Effector CD4-positive, alpha-beta T cell (primary cell): ENCODE measurements around the gene MUSTN1. TPM values are rescaled to one million over a fixed set of nuclear protein-coding genes. Genes with fewer than 3 reads are reported as not detected.

Experiments
- DNase-seq: peaks from one replicate; pipeline ENCODE4 v3.0.0-alpha.2; 2020
- total RNA-seq: gene quantifications from one replicate; lab custom pipeline; 2026; lab: John Stamatoyannopoulos, UW

Gene MUSTN1
- not detected for total RNA-seq

- DNase-seq, result no peak
These were observed at the start of gene MUSTN1 for GRCh38 chr3:52834871-52835501. Gene MUSTN1 (minus strand): TSS chr3:52835019. CDS start chr3:52834948, 71 bp downstream.

- DNase-seq, result no peak
These were observed 47.6 kb upstream of the MUSTN1 start for GRCh38 chr3:52882377-52882776.

GRCh38 chr3:52881871-52882270 is 47.1 kb upstream of the MUSTN1 start:
- no peak for DNase-seq

GRCh38 chr3:52880474-52880873 is 45.7 kb upstream of the MUSTN1 start:
- no peak for DNase-seq

- no peak for DNase-seq
These were observed 45.2 kb upstream of the MUSTN1 start for GRCh38 chr3:52880047-52880446.

- DNase-seq, result no peak
These were observed 44.8 kb upstream of the MUSTN1 start for GRCh38 chr3:52879581-52879980.

GRCh38 chr3:52879090-52879489 is 44.3 kb upstream of the MUSTN1 start:
- no peak for DNase-seq

GRCh38 chr3:52877085-52877484 is 42.3 kb upstream of the MUSTN1 start:
- no peak for DNase-seq

- no peak for DNase-seq
These were observed 40.2 kb upstream of the MUSTN1 start for GRCh38 chr3:52874864-52875587.

- no peak for DNase-seq
These were observed 39.4 kb upstream of the MUSTN1 start for GRCh38 chr3:52874160-52874701.

GRCh38 chr3:52873433-52874159 is 38.8 kb upstream of the MUSTN1 start:
- DNase-seq, result no peak

- DNase-seq, result no peak
These were observed 37.4 kb upstream of the MUSTN1 start for GRCh38 chr3:52872245-52872644.

GRCh38 chr3:52871761-52872160 is 36.9 kb upstream of the MUSTN1 start:
- no peak for DNase-seq

GRCh38 chr3:52870471-52870870 is 35.7 kb upstream of the MUSTN1 start:
- DNase-seq, result no peak

GRCh38 chr3:52866427-52866826 is 31.6 kb upstream of the MUSTN1 start:
- no peak for DNase-seq

- no peak for DNase-seq
These were observed 31.2 kb upstream of the MUSTN1 start for GRCh38 chr3:52865994-52866393.

GRCh38 chr3:52860424-52860768 is 25.6 kb upstream of the MUSTN1 start:
- no peak for DNase-seq

- no peak for DNase-seq
These were observed 25.0 kb upstream of the MUSTN1 start for GRCh38 chr3:52859686-52860423.

- no peak for DNase-seq
These were observed 23.0 kb upstream of the MUSTN1 start for GRCh38 chr3:52857864-52858263.

- DNase-seq, result no peak
These were observed 22.3 kb upstream of the MUSTN1 start for GRCh38 chr3:52857133-52857532.

GRCh38 chr3:52856666-52857065 is 21.8 kb upstream of the MUSTN1 start:
- DNase-seq, result no peak

- DNase-seq, result no peak
These were observed 19.2 kb upstream of the MUSTN1 start for GRCh38 chr3:52854013-52854412.

GRCh38 chr3:52852419-52852818 is 17.6 kb upstream of the MUSTN1 start:
- no peak for DNase-seq
